SK-N-SH (cell line): Measurements from ENCODE around the gene BCAS2.

Source experiments
- CTCF ChIP-seq: fragments of 200-600 bp; sonication (generic); IDR thresholded peaks from 2 replicates; pipeline ENCODE4 v1.6.1; 2017; ENCODE audit warnings: antibody characterized with exemption, mild to moderate bottlenecking, moderate library complexity
- POLR2AphosphoS5 ChIP-seq: IDR thresholded peaks from 2 replicates; pipeline ENCODE4 v1.6.1; 2012; ENCODE audit warnings: low read depth, low read length

GRCh38 chr1:114564141-114564540, 17.3 kb downstream of the BCAS2 start:
- no peak for TF ChIP-seq CTCF
- TF ChIP-seq POLR2AphosphoS5 = no peak
